GM12864 (cell line): ENCODE data around the gene COL27A1.

Experiments used
- DNase-seq: peaks from one replicate; pipeline ENCODE4 v3.0.0-alpha.2; 2011; ENCODE audit warnings: low read depth
- H3K4me3 ChIP-seq: 2 replicates; pipeline ENCODE4 v1.5.1; 2011; ENCODE audit warnings: mild to moderate bottlenecking, low read depth, low read length, control low read depth
- TF ChIP-seq, protein P1 (sequence below): IDR thresholded peaks from 2 replicates; pipeline ENCODE4 v1.5.1; 2011; ENCODE audit warnings: low read depth, mild to moderate bottlenecking, moderate library complexity, low read length, control low read depth, inconsistent platforms; ENCODE audit errors: missing control alignments

The COL27A1 gene

DNA sequence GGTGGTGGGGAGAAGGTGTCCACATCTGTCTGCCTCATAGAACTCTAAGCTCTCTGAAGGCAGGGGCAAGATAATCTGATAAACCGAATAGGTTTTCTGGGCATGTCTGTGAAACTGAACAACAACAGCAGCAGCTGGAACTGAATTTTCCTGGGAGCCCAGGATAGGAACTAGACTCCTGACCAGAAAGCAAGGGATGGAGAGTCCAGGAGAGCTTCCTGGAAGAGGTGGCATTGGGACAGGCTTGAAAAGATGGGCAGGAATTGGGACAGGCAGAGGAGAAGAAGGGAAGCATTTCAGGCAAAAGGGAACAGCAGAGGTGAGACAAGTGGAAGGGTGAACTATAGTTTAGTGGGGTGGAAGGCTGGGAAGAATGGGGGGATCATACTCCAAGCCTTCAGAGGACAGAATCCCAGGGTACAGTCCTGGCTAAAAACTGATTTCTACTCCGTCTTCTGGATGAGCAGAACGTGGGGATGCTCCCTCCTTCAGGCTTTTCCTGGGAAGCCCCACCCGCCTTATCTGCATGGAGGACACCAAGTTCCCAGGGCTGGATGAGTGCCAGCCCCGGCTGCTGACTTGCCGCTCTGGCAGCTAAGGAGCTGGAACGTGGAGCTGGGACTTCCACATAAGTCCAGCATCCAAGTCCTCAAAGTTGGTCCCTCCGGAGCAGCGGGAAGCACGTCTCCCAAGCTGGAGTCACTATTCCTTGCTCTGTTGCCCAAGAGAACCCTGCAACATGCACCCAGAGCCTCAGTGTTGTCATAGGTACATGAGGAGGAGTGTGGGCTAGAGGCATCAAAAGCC, 42.4 kb upstream of the COL27A1 start:
- no peak for DNase-seq
- H3K4me3 ChIP-seq = no peak overlapping the region
- TF ChIP-seq, protein P1, sequence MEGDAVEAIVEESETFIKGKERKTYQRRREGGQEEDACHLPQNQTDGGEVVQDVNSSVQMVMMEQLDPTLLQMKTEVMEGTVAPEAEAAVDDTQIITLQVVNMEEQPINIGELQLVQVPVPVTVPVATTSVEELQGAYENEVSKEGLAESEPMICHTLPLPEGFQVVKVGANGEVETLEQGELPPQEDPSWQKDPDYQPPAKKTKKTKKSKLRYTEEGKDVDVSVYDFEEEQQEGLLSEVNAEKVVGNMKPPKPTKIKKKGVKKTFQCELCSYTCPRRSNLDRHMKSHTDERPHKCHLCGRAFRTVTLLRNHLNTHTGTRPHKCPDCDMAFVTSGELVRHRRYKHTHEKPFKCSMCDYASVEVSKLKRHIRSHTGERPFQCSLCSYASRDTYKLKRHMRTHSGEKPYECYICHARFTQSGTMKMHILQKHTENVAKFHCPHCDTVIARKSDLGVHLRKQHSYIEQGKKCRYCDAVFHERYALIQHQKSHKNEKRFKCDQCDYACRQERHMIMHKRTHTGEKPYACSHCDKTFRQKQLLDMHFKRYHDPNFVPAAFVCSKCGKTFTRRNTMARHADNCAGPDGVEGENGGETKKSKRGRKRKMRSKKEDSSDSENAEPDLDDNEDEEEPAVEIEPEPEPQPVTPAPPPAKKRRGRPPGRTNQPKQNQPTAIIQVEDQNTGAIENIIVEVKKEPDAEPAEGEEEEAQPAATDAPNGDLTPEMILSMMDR = no peak

DNA sequence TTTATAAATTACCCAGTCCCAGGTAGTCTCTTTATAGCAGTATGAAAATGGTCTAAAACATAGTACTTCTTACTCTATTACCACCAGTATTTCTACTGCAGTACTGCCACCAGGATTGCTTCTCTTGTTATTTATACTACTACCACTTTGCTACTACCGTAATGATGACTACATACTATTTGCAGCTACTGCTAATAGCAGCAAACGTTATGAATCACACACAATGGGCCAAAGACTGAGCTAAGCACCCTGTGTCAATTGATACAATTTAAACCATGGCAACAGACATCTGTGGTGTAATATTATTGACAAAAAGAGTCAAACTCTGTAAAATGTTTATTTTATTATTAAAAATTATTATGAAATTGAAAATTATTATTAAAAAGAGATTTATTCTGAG, 41.0 kb upstream of the COL27A1 start:
- DNase-seq = no peak
- H3K4me3 ChIP-seq = no peak overlapping the region
- TF ChIP-seq, protein P1 = no peak

DNA sequence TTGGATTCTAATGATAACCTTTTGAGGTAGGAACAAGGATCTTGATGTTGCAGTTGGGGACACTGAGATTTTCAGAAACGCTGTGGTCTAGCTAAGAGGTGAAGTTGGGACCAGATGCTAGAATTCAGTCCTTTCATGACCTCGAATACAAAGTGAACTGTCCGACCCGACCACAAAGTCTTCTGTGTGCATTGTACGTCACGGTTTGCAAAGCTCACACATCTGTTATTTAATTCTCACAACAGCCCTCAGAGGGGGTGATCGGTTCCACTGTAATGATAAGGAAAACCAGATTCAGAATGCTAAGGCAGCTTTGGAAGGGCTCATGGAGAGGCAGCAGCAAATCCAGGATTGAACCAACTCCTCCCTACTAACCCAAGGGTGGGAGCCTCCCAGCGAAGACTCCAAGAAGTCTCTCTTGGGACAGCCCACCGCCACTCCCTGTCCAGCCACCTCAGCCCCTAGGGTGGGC, 39.6 kb upstream of the COL27A1 start:
- TF ChIP-seq, protein P1 = no peak
- H3K4me3 ChIP-seq = no peak overlapping the region
- no peak for DNase-seq

- no peak overlapping the region for H3K4me3 ChIP-seq
- no peak for DNase-seq
- TF ChIP-seq, protein P1 = no peak
Observed at GRCh38 chr9:114116126-114116747, 39.1 kb upstream of the COL27A1 start.

GRCh38 chr9:114117614-114117995, 37.7 kb upstream of the COL27A1 start:
- TF ChIP-seq, protein P1 = no peak
- no peak overlapping the region for H3K4me3 ChIP-seq
- DNase-seq = no peak

- H3K4me3 ChIP-seq = no peak overlapping the region
- no peak for DNase-seq
- TF ChIP-seq, protein P1 = no peak
Observed at GRCh38 chr9:114117996-114118830, 37.1 kb upstream of the COL27A1 start.
